Activated T-helper 1 cell treated with anti-CD3 and anti-CD28 coated beads, Interleukin-2, amount 50 U/mL, for 16 hours (primary cell): Measurements from ENCODE around the gene RAP1GAP2.
"Not testable (repeated sequence)": the region's sequence is repeated elsewhere in the genome, so short reads cannot be mapped to it uniquely, and the experiment has no call there.

Experiments
- DNase-seq, 2 donors: peaks; one replicate each; pipeline ENCODE4 v3.0.0-alpha.2; 2020; ENCODE audit warnings: low read depth in 1 of 2, low spot score in 1 of 2

RAP1GAP2 gene

DNA sequence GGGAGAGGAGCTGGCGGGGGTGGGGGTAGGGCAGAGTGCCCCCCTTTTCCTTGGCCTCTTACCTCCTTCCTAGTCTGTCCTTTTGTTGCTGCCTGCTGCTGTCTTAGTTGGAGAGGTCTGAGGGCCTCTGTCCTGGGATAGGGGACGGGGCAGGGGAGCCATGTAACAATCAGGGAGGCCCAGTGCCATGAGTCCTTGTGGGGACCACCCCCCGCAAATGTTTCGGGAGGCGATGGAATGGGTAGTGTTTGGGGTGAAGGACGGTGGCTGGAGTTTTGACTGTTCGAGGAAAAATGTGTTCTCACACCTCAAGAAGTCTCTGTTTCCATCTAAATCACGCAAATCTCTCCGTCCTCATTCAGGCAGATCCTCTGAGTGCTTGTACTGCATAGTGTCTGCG lies 168.1 kb downstream of the RAP1GAP2 start:
- DNase-seq: no peak

DNA sequence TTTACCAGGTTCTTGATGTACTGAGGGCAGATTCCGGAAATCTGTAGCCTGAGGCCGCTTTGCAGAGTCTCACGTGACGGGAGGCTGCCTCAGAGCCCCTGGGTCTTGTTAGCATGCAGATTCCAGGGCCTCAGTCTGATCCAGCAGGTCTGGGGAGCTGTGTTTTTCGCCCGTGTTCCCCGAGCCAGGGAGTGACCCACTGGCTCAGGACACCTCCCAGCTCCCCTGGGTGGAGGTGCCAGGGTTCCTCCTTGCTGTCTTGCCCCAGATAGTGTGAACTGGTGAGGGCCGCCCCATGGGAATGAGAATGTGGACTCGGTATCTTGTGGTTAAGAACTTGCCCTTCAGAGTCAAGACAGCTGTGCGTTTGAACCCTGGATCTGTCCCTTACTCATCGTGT lies 168.6 kb downstream of the RAP1GAP2 start:
- DNase-seq: no peak

DNA sequence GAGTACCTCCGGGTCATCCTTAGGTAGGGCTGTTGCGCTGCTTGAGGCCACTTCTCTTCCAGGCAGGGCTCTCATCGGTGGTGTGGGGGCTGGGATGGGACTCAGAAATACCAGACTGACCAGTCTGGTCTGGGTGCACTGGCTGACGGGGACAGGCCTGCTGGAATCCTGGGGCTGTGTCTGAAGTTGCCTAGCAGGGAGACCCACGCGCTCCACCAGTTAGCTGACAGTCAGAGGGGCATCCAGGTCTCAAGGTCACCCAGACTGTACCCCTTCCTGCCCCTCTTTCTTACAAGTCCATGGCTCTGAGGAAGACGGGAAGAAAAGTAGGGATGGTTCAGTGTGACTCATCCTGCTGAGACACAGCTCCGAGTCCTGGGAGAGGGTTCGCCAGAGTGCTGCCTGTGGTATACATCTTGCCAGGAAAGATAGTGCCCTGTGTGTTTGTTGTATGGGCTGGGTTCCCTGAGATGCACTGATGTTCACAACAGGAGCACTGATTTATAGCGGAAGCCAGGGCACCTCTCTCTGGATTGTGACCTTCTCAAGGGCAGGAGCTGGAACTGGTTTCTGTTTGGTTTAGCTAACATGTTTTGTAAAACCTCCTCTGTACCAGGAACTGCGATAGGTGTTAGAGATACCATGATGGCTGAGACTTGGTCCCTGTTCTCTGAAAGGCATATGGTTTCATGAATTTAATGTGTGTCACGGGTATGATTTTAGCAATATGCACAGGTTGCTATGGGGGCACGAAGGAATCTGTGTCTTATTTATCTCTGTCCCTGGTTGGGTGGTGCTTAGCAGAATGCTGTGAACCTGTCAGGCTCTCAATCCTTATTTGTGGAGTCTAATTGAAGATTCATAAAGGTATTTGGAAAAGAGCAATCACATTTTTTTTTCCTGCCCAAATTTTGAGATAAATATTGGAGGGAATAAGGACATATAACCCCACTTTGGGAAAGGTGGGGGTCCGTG lies 169.7 kb downstream of the RAP1GAP2 start:
- DNase-seq: no peak

DNA sequence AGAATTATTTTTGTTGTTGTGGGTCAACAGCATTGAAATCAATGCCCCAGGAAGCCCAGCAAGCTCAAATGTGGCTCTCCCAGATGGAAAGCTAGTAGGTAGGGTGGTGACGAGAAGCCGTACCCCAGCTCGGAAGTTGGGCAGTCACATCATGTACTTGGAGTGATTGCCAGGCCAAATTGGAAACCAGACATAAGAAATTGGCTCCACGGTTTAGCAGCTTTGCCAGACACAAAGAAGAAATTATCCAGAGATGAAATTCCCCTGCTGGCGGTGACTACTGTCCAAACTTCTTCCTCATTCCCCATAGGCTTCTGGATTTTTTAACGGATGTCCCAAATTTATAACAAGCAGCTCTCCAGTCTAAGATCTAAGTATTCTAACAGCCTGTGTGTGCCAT lies 171.3 kb downstream of the RAP1GAP2 start:
- DNase-seq: no peak

DNA sequence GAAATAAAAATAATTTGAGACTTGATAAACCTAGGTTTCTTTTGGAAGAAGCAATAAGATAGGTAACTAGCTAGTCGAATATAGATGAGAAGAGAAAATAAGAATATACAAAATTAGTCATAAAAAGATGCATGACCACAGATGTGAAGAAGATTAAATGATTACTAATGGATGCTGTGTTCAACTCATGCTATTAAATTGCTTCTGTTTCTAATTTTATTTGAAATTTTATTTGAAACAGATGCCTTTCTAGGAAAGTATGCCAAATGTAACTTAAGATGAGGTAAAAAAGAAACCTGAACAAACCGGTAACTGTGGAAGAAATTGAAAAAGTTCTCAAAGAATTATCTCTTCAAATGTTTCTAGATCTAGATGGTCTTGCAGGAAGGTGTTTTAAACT lies 175.6 kb downstream of the RAP1GAP2 start:
- no peak for DNase-seq

DNA sequence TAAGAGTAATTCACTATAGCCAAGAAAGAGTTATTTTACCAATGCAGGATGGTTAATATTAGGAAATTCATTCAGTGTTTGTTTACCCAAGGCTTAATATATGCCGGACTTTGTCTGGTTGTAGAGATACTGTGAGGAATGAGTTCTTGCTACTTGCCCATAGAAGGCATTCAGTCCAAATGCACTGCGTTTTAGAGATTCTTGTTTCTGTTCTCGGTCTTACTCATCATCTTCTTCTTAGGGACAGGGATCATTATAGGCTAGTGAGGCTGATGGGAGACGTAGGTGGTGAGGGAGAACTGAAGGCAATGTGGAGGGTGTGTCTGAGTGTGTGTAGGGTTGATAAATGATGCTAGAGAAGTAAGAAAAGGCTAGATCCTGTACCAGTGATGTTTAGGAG lies 176.5 kb downstream of the RAP1GAP2 start:
- no peak for DNase-seq

DNA sequence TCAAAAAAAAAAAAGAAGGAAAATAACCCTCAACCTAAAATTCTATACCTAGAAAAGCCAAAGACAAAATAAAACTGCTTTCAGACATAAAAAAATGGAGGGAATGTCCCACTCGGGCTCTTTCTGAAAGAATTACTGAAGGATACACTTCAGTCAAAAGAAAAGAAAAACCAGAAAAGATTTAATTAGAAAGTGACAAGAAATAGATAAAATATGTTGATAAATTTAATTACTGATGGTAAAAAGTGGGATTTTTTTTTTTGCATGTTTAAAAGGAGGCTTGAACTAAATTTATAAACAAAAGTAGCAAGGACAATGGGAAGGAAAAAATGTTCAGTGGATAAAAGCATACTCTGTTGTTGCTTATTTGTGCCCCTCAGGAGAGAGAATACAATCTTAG lies 178.1 kb downstream of the RAP1GAP2 start:
- DNase-seq: no peak

DNA sequence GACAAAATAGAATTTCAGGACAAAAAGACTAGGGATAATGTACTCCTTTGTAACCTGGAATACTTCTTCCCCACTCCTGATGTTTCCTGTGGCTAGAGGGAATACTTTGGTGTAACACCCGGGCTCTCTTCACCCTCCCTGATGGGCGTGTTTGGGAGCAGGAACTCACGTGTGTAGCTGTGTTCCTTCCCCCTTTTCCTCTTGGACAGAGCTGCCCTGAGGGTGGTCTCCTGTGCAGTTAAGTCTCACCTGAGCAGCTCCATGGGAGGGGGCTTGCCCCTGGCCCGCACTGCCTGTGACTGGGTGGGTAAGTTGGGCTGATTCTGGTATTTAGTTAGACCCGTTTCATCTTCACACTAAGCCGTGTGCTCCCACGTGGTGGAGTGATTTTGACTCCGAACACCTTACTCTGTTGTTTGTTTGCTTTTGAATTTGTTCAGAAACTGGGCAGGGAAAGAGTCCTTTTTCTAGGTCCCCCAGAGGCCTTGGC lies 179.3 kb downstream of the RAP1GAP2 start:
- no peak for DNase-seq

DNA sequence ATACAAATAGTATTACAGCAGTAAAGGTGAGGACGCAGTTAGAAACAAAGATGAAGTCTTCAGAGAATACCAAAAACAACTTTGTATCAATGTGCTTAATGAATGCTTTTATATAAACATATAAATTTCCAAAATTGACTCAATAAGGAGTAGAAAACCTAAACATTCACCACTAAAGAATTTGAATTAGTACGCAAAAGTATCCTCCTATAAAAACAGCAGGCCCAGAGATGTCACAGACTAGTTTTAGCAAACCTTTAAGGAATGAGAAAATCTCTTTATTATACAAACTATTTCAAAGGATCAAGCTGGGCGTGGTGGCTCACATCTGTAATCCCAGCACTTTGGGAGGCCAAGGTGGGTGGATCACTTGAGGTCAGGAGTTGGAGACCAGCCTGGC lies 180.9 kb downstream of the RAP1GAP2 start:
- DNase-seq: no peak

DNA sequence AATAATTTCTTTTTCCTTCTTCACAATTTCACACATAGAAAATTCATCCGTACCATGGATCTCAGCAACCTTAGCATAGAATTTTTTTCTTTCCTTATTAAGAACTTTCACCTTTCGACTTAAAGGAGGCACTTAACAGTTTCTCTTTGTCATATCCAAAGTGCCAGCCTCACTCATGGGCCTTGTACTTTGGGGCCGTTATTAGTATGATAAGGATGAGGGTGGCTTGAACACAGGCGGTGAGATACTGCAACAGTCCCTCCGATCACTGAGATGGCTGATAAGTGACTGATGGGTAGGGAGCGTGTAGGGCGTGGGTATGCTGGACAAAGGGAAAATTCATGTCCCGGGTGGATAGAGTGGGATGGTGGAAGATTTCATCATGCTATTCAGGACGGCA lies 181.9 kb downstream of the RAP1GAP2 start:
- no peak for DNase-seq

DNA sequence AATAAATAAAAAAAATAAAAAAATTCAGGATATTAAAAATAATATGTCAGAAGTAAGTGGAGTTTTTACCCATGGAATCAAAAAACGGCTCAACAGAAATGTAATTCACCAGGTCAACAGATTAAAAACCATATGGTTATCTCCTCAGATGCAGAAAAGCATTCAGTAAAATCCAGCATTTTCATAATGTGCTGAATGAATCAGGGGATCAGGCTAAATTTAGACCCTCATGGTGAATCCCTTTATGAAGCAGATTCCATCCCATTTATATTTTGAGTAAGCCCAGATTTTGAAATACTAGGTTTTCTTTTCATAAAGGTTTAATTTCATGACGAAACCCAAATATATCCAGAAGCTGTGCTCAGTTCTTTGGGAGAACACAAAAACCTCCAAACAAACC lies 182.8 kb downstream of the RAP1GAP2 start:
- DNase-seq: no peak

DNA sequence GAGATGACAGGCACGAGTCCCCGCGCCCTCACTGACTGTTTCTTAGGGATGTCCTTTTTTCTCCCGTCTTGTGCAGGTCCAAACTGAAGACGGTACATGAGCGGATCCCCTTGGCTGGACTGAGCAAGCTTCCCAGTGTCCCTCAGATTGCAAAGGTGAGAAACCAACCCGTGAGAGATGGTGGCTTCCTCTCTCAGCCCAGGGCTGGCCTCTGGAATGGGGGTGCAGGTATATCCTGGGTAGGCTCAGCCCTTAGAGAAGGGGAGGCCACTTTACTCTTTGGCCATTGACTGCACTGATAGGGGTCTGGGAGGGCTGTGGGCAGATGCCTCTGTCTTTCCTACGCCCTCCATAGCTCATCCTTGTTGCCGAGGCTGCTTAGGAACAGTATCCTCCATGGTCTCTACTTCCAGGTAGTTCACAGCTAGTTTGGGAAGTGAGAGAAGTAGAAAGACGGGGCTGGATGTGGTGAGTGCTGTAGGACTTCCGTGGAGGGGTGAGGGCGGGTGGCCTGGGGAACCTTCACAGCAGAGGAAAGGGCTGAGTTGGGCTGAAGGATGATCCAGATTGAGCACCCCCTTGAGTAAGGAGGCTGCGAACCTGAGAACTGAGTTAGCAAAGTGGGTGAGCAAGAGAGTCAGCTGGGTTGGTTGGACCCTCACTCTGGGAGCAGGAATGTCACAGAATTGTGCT lies 184.1 kb downstream of the RAP1GAP2 start:
- DNase-seq: no peak

DNA sequence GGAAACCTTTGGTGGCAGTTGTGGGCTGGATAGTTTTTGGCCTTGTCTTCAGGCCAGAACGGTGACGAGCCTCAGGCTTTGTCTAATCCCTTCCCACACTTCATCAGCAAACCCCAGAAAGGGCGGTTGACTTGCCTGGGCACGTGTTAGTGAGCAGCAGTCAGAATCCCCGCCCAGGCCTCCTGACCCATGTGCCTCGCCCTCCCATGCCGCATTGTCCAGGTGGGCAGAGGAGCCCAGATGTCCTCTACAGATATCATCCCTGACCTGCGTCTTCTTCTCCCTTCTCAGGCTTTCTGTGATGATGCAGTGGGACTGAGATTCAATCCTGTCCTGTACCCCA lies 184.6 kb downstream of the RAP1GAP2 start:
- DNase-seq: no peak

DNA sequence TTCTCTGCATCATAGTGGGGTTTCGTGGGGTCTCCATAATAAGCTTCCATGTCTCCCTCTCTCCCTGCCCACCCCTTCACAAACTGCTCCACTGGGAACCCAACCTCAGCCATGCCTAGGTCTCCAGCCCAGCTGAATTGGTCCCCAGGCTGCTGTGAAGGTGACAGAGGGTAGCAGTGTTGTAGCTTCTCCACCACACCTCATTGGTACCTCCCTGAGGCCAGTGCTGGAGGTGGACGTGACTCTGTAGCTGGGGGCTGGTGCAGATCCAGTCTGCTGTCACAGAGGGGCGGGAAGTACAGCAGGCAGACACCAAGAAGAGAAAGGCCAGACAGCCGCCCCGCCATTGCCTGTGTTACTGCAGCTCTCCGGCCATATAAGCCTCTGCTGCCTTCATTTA lies 185.1 kb downstream of the RAP1GAP2 start:
- no peak for DNase-seq

DNA sequence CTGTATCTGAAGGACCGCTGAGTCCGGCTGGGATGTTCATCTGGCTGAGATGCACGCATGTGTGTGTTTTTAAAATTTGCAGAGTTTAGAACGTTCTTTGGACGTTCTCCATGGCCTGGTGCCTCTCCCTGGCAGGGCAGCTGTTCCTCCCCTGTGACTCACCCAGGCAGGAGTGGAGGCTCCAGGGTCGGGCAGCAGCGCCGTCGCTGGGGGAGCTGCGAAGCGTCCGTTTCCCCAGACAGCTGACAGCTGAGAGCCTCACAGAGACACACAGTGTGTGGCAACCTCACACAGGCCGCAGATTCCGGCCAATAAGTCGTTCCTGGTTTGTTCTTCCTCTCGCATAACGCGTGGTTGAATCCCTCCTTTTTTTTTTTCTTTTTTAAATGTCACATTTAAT lies 186.6 kb downstream of the RAP1GAP2 start:
- DNase-seq: no peak

DNA sequence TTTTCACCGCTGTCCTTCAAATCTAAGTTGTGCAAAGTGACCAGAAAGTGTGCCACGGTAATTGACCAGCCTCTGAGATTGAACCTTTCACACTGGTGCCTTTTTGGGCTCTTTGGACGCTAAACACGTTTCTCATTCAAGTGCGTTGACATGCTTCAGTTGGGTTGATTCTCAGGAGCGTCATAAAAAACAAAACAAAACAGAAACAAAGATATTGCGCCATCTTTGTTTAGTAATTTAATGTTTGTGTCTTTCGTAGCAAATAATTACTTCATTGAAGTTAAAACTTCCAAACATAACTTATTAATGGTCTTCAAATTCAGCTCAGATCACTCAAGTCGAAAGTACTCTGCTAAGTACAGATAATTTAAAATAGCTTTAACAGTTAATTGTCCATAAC lies 187.0 kb downstream of the RAP1GAP2 start:
- DNase-seq: no peak

DNA sequence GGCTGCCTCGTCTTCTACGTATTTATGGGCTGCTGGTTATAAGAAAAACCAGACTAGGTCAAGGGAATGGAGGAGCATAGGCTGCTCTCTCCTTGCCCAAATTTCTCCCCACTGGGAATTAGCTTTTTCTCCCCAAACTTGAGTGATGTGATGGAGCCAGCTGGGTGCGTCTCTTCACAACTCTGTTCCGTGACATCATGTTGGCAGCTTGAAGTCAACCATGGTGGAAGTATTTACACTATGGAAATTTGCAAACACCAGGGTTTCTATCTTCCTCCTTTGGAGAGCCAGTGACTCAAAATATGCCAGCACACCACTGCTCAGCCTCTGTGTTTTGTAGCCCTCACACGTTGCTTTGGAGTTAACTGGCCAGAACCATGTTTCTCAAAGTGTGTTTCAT lies 189.1 kb downstream of the RAP1GAP2 start:
- DNase-seq: no peak

DNA sequence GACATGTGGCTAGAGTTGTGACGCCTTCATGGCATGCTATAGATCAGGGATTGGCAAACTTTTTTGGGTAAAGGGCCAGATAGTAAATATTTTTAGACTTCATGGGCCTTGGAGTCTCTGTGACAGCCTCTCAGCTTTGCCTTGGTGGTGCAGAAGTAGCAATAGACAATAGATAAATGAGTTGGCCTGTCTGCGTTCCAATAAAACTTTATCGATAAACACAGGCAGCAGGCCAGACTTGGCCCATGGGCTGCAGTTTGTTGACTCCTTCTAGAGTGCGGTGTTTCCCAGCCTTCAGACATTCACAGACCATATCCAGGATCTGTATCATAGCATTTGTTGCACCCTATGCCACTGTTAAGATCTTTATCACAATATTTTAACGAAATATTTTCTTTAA lies 190.7 kb downstream of the RAP1GAP2 start:
- DNase-seq: no peak

DNA sequence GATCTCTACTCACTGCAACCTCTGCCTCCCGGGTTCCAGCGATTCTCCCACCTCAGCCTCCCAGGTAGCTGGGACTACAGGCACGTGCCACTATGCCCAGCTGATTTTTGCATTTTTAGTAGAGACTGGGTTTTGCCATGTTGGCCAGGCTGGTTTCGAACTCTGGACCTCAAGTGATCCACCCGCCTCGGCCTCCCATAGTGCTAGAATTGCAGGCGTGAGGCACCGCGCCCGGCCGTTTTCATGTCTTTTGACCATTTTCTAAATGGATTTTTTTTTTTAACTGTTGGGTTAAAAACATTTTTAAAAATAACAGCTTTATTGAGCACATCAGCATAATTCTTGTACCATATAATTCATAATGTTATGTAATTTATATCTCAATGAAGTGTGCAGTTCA lies 193.2 kb downstream of the RAP1GAP2 start:
- DNase-seq: not testable (repeated sequence)

DNA sequence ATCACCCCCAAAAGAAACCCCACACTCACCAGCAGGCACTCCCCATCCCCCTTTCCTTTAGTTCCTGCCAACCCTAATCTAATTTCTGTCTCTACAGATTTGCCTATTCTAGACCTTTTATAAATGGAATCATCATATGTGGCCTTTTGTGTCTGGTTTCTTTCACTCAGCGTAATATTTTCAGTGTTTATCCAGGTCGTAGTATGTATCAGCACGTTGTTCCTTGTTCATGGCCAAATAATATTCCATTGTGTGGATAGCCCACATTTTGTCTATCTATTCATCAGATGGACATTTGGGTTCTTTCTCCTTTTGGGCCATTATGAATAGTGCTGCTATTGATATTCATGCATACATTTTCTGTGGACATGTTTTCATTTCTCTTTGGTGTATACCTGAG lies 193.6 kb downstream of the RAP1GAP2 start:
- no peak for DNase-seq

DNA sequence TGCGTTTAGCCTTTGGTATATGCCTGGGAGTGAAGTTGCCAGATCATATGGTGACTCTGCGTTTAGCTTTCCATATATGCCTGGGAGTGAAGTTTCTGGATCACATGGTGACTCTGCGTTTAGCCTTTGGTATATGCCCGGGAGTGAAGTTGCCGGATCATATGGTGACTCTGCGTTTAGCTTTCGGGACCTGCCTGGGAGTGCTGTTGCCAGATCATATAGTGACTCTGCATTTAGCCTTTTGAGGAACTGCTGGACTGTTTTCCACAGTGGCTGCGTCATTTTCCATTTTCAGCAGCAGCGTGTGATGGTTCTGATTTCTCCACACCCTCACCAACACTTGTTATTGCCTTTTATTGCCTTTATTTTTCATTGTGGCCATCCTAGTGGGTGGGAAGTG lies 194.2 kb downstream of the RAP1GAP2 start:
- DNase-seq: no peak

DNA sequence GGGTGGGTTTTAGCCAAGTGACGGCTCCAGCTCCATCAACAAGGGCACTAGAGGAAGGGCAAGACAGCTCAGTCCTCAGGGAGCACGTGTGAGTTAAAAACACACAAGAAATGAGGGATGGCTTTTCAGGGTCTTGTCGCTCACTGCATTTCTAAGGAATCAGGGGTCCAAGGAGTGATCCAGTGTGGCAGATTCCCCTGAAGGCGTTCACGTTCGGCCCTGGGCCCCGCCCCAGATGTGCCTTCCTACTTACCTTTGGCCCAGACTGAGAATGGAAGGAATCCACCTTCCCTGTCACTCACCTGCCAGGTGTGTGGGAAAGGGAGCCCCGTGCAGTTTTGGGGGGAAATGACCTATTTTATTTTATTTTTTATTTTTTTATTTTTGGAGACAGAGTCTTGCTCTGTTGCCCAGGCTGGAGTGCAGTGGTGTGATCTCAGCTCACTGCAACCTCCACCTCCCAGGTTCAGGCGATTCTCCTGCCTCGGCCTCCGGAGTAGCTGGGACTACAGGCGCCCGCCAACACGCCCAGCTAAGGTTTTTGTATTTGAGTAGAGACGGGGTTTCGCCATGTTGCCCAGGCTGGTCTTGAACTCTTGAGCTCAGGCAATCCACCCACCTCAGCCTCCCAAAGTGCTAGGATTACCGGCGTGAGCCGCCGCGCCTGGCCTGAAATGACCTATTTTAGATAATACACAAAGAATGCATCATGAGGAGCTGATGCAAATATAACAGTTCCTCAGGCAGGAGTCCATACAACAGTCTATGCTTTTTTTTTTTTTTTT lies 195.3 kb downstream of the RAP1GAP2 start:
- DNase-seq: not testable (repeated sequence)
